HG02840 (cell line): ENCODE results near the gene CFAP46.
"Not testable (repeated sequence)": the region's sequence is repeated elsewhere in the genome, so short reads cannot be mapped to it uniquely, and the experiment has no call there.

Experiments
- ATAC-seq: cut with Tn5 transposase; IDR thresholded peaks from one replicate; pipeline ENCODE4 v1.9.1; 2021; ENCODE audit warnings: mild to moderate bottlenecking, moderate library complexity, moderate number of reproducible peaks; ENCODE audit not compliant: unreplicated experiment, low FRiP score

The CFAP46 gene

GRCh38 chr10:132931258-132932250 lies 10.8 kb downstream of the CFAP46 start:
- ATAC-seq, result not testable (repeated sequence)

- ATAC-seq, result not testable (repeated sequence)
Measured at GRCh38 chr10:132930701-132931100, 11.7 kb downstream of the CFAP46 start.

- no peak for ATAC-seq
Measured at GRCh38 chr10:132929953-132930548, 12.3 kb downstream of the CFAP46 start.

- no peak for ATAC-seq
Measured at GRCh38 chr10:132929480-132929879, 12.9 kb downstream of the CFAP46 start.

- ATAC-seq, result no peak
Measured at GRCh38 chr10:132928261-132928660, 14.1 kb downstream of the CFAP46 start.

GRCh38 chr10:132927824-132928223 lies 14.5 kb downstream of the CFAP46 start:
- ATAC-seq, result no peak

- ATAC-seq, result no peak
Measured at GRCh38 chr10:132926777-132927650, 15.4 kb downstream of the CFAP46 start.

- no peak for ATAC-seq
Measured at GRCh38 chr10:132926070-132926469, 16.3 kb downstream of the CFAP46 start.

- ATAC-seq, result no peak
Measured at GRCh38 chr10:132925614-132926013, 16.8 kb downstream of the CFAP46 start.

- no peak for ATAC-seq
Measured at GRCh38 chr10:132925071-132925561, 17.3 kb downstream of the CFAP46 start.

GRCh38 chr10:132924046-132924952 lies 18.1 kb downstream of the CFAP46 start:
- no peak for ATAC-seq

GRCh38 chr10:132923384-132923783 lies 19.0 kb downstream of the CFAP46 start:
- ATAC-seq, result not testable (repeated sequence)

- ATAC-seq, result no peak
Measured at GRCh38 chr10:132922872-132923271, 19.5 kb downstream of the CFAP46 start.

GRCh38 chr10:132921818-132922807 lies 20.3 kb downstream of the CFAP46 start:
- no peak for ATAC-seq

GRCh38 chr10:132921086-132921485 lies 21.3 kb downstream of the CFAP46 start:
- no peak for ATAC-seq

- no peak for ATAC-seq
Measured at GRCh38 chr10:132920101-132920925, 22.1 kb downstream of the CFAP46 start.

GRCh38 chr10:132919374-132920100 lies 22.8 kb downstream of the CFAP46 start:
- ATAC-seq, result no peak
